ENCODE results near the gene ITM2B. TPM values are rescaled to one million over a fixed set of nuclear protein-coding genes. Genes with fewer than 3 reads are reported as not detected.
A peak's percentile ranks its signal among the peaks of the same experiment; 100 is the strongest.

The ITM2B gene
- total RNA-seq, 2 experiments from 2014 or later, result 87.6 to 92.6 TPM

- intact Hi-C loops (cut with micrococcal nuclease), result no loop called here
- no peaks in the 10 kb centered on the region for H3K27me3 Mint-ChIP-seq
- CTCF ChIA-PET, result interaction anchor here (1.9 kb wide), 1 partner anchor 262 kb away, joined by 8 read pairs; no protein-coding TSS in a partner anchor
- H3K4me1 Mint-ChIP-seq (ENCODE audit: low read depth), result peaks cover 28% of the 10 kb centered on the region
- H3K36me3 Mint-ChIP-seq, result peaks cover 23% of the 10 kb centered on the region
- no peak overlapping the region for H3K4me3 Mint-ChIP-seq
- no peak overlapping the region for H3K27ac Mint-ChIP-seq
- no peak for DNase-seq
- POLR2A ChIA-PET, result no interaction called here
- H3K9me3 Mint-ChIP-seq, result peaks cover 10% of the 10 kb centered on the region
Measured at GRCh38 chr13:48318377-48318811, 85.4 kb downstream of the ITM2B start.

- POLR2A ChIA-PET, result no interaction called here
- DNase-seq, result peak; percentile 33
- intact Hi-C loops (cut with micrococcal nuclease), result no loop called here
Measured at GRCh38 chr13:48318821-48319511, 86.0 kb downstream of the ITM2B start.

More at GRCh38 chr13:48318821-48319511, 86.0 kb downstream of the ITM2B start:
- Mint-ChIP-seq H3K4me1 (ENCODE audit: low read depth) (peaks cover 29% of the 10 kb centered on the region), H3K9me3 (peaks cover 10% of the 10 kb centered on the region), H3K4me3 (peak overlapping the region; percentile 64), H3K27me3 (no peaks in the 10 kb centered on the region), H3K27ac (no peak overlapping the region), H3K36me3 (peaks cover 23% of the 10 kb centered on the region)
- CTCF ChIA-PET, result interaction anchor here (1.9 kb wide), 1 partner anchor 261 kb away, joined by 8 read pairs; no protein-coding TSS in a partner anchor

Other genes with a start within 250 kb of the ITM2B start
- gene SUCLA2, start 231.9 kb upstream of the ITM2B start, total RNA-seq, result 10 to 100 TPM; 39.2 to 41.3 TPM
- gene NUDT15, start 195.5 kb upstream of the ITM2B start, total RNA-seq, result 10 to 100 TPM; 18.5 to 19.2 TPM
- 10 to 100 TPM; 49.3 to 53.0 TPM for gene MED4, start 138.1 kb upstream of the ITM2B start, total RNA-seq
- gene RB1, start 70.5 kb downstream of the ITM2B start, total RNA-seq, result 10 to 100 TPM; 26.5 to 28.8 TPM
- gene LPAR6, start 179.9 kb downstream of the ITM2B start, total RNA-seq, result 1 to 10 TPM; 8.8 TPM

Measured in activated CD4-positive, alpha-beta memory T cell treated with anti-CD3 and anti-CD28 coated beads for 36 hours (primary cell).